ENCODE data around the gene ZNF639.
A peak's percentile ranks its signal among the peaks of the same experiment; 100 is the strongest.
"Not testable (repeated sequence)": the region's sequence is repeated elsewhere in the genome, so short reads cannot be mapped to it uniquely, and the experiment has no call there.

ZNF639 gene, protein sequence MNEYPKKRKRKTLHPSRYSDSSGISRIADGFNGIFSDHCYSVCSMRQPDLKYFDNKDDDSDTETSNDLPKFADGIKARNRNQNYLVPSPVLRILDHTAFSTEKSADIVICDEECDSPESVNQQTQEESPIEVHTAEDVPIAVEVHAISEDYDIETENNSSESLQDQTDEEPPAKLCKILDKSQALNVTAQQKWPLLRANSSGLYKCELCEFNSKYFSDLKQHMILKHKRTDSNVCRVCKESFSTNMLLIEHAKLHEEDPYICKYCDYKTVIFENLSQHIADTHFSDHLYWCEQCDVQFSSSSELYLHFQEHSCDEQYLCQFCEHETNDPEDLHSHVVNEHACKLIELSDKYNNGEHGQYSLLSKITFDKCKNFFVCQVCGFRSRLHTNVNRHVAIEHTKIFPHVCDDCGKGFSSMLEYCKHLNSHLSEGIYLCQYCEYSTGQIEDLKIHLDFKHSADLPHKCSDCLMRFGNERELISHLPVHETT

DNA sequence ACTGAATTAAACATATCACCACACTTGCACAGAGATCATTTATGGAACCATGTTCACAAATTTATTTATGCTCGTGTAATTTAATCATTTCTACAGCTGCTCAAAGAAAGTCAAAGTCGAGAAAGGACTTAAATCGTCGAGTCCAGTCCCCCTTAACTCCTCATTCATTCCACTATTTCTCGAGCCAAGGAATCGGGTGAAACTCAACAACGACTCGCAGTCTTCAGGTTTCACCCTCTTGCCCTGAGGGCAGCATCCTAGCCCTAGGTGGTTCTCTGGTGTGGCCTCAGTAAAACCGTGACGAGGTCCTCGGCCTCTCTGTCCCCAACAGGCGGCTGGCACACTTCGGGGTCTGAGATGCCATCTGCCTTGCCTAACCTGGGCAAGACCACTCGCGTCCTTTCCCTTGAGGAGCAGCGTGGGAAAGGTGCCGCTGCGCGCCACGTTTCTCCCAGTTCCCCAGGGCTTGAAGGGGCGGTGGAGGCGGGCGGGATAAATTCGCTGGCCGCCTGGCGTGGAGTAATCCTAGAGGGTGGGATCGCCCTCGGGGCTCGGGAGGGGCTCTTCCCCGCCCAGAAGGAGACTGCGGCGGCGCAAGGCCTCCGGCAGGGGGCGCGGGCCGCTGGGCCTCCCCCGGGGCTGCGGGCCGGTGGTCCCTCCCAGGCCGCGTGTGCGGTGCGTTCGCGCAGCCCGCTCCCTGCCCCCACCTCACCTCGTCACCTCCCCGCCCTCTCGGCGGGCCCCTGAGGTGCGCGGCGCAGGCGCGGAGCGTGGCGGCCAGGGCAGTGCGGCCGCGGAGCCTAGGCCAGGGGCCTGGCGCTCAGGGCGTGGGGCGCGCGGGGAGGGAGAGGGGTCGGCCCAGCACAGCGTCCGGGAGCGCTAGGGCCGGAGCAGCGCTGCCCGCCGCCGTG, at the start of gene ZNF639:
TSS of gene ZNF639 (plus strand) at position 746 of the 911 bp plus-strand sequence. CDS start 5,263 bp downstream, outside the sequence.
- peak; percentile 84 for DNase-seq (ENCODE audit: low read depth)

DNA sequence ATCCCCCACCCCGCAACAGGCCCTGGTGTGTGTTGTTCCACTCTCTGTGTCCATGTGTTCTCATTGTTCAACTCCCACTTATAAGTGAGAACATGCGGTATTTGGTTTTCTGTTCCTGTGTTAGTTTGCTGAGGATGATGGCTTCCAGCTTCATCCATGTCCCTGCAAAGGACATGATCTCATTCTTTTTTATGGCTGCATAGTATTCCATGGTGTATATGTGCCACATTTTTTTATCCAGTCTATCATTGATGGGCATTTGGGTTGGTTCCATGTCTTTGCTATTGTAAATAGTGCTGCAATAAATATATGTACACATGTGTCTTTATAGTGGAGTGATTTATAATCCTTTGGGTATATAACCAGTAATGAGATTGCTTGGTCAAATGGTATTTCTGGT, 48.4 kb upstream of the ZNF639 start:
- DNase-seq (ENCODE audit: low read depth), result not testable (repeated sequence)

DNA sequence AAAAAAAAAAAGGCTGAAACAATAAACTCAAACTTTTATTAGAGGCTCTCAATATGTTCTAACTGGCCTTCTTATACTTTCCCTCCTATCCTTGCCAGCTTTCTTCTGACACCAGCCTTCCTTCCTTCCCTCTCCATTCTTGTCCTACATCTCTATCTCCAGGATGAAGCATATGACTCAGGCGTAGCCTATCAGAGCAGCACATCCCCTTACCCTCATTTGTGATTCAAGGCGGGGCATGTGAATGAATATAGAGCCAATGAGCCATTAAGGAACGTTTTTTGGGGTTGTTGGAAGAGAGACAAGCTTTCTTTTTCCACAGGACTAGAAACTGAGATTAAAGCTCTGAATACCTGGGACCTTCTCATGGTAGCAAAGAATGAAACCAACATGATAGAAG, 46.8 kb upstream of the ZNF639 start:
- no peak for DNase-seq (ENCODE audit: low read depth)

DNA sequence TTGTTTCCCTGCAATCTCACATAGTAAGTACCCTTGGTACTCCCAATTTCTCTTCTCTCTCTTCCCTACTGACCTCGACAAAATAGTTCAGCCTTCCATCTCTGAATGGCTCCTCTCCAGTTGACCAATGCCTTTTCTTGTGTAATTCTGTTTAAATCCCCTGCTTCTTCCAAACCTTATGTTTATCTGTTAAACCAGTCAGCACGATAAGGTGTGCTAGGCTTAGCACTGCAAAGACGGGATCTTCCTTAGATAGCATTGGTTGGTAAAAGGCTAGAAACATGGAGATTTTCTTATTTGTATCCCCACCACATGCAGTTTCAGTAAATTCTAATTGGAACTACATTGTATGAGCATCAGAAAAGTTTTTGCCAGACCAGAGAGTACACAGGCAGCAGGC, 46.1 kb upstream of the ZNF639 start:
- DNase-seq (ENCODE audit: low read depth), result no peak

DNA sequence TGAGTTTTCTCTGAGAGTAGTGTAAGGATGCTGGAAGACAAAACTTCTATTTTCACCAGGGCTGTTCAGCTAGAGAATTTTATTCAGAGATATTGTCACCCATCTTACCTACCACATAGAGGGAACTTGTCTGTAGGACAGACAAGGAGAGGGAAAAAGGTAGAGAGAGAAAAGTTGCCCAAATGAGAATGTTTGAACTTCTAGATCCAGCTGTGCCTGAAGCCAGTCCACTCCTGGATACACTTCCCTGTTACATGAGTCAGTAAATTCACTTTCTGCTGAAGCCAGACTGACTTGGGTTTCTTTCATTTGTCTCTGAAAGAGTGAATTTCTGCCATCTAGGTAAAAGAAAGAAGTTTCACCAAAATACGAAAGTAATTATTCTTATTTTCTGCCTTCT, 44.7 kb upstream of the ZNF639 start:
- no peak for DNase-seq (ENCODE audit: low read depth)

DNA sequence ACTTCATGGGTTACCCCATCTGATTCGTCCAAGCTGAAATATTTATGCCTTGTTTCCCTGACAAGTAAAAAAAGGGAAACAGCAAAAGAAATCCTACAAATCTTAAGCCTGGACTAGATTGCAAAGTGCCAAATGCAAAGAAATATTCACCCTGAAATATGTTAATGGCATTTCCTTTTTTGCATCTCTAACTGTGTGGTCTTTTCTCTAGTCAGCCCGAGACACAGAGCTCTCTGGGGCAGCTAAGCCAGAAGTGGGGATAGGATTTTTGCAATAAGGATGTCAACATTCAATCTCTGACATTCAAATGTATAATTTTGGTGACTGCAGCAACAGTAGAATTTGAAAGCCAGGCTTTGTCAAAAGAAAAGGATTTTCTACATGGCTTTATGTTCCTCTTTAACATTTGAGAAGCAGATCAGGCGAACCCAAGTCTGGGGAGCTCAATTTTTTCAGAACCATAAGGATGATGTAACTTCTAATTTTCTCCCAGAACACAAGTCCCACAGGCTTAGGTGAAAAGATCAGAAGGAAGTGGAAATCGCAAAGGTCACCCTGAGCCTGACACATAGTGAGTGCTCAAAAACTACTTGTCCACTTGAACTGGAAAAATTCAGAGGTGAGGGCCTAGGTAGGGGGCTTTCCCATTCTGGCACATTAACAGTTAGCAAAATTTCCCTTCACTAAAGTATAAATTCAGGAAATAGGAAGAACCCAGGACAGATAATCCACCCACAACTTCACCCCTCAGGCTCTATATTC, 43.7 kb upstream of the ZNF639 start:
- no peak for DNase-seq (ENCODE audit: low read depth)

DNA sequence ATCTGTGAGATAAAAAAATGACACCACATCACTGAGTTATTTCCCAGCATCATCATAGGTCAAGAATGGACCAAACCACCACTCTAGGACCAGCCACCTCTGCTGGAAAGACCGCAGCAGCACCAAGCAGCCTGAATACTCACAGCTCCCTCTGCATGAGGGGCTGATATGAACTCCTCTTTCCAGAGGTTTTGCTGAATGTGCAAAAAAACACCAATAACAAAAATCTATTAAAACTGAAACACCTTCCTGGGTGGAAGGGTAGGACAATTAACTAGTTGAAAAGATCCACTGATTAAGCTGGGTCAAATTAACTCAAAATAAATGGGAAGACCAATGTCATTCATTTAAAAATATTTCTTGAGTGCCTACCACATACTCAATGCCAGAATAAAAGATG, 43.0 kb upstream of the ZNF639 start:
- DNase-seq (ENCODE audit: low read depth), result no peak

DNA sequence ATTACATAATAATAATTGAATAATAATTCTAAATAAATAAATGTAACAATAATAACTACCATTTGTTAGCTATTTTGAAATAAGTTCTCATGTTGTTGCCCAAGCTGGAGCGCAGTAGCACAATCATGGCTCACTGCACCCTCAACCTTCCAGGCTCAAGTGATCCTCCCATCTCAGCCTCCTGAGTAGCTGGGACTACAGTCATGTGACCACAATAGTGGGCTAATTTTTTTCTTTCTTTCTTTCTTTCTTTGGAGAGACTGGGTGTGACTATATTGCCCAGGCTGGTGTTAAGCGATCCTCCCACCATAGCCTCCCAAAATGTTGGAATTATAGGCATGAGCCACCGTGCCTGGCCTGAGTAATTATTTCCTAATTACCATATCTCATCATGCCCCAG, 41.0 kb upstream of the ZNF639 start:
- DNase-seq (ENCODE audit: low read depth), result no peak

DNA sequence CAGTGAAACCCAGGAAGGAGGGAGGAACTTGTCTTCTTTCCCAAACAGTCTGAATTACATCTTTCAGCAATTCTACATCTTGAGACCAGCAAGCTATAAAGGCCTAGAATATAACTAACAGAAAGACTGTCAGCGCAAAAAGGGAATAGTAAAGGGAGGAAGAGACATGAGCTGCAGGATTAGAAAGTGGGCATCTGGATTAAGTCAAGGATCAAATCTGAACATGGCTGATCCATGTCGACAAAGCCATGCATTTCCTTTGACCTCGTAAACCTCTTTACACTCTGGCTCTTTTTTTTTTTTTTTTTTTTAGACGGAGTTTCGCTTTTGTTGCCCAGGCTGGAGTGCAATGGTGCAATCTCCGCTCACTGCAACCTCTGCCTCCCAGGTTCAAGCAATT, 36.5 kb upstream of the ZNF639 start:
- peak; percentile 56 for DNase-seq (ENCODE audit: low read depth)

DNA sequence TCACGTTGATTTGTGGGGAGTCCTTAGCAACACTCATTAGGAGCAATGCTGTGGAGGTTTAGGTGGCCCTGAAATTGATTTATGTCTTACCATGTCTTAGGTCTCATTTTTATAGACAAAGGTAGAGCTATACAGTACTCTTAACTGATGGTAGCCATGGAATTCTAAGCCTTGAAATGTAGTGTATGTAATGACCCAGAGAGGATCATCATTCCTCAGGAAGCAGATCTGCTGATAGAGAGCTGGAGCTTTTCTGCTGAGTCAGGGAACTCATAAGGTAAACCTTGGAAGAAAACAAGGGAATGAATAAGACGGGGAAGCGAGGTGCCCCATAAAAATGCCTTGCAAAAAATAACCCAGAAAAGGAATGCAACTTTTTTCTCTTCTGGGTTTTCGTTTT, 34.0 kb upstream of the ZNF639 start:
- DNase-seq (ENCODE audit: low read depth), result peak; percentile 63

DNA sequence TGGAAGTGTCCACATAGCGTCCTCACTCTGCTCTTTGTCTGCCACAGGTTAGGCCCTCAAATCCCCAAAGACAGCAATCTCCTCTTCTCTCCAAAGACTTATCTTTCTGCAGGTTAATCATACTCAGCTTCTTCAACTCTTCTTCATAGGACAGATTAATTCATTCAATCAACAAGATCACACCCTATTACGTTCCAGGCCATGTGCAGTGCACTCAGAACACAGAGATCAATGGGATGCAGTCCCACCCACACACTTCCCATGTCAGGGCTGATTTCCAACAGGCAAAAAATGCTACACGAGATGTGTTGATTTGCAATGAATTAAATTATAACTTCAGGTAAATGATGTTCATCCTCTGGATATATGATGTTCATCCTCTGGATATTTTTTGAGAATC, 33.5 kb upstream of the ZNF639 start:
- no peak for DNase-seq (ENCODE audit: low read depth)

DNA sequence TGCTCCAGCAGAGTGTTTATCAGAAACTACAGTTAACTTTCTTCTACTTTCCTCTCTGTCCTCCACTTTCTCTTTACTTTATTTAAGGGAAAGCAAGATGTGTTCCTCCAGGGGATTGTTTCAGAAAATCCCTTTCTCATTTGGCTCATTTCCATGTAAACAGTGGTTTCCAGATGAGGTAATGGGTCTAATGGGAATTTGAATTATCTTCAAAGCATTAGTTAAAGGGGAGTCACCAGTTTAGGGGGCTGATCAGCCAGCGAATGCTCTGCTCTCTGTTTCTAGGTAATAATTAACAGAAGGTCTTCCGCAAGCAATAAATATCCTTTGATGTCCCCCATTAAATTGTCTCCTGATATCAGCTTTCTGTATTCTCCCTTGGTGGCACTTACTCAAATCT, 30.4 kb upstream of the ZNF639 start:
- DNase-seq (ENCODE audit: low read depth), result peak; percentile 62

DNA sequence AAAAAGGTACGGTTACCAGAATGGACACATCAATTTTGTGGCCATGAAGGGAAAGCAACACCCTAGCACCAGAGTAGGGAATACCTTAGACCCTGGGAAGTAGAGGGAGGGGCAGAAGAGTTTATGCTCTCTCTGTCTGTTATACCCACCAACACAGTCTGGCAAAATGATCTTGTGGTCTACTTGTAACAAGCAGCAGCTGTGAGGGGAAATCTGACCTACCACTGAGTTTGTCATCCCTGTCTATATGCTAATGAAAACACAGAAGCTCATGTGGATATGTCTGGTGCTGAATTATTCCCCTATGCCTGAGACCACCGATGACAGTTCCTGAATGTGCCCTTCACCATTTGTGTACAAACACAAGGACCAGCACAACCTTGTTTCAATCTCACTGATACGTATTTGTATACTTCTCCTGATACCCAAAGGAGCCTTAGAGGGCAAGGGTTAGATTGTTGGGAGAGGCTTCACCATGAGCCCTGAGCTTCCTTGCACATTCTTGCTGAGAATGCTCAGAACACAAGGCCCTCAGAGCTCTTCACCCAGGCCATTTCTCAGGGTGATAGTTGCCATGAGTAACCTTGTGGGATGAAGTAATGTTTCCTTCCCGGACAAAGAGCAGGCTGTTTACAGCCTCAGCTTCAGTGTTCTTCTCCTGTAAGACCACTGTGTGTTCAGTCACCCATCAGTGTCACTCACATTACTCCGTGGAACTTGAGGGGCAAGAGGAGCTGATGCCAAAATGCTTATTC, 24.7 kb upstream of the ZNF639 start:
- DNase-seq (ENCODE audit: low read depth), result peak; percentile 93

DNA sequence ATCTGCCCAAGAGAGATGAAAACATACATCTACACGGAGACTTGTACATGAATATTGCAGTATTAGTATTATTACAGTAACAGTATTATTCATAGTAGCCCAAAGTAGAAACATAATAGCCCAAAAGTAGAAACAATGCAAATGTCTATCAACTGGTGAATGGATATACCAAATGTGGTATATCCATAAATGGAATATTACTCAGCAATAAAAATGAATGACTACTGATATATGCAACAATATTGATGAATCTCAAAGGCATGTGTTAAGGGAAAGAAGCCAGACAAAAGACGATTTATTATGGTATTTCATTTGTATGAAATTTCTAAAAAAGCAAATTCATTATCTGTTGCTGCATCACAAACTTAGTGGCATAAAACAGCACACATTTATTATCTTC, 23.5 kb upstream of the ZNF639 start:
- no peak for DNase-seq (ENCODE audit: low read depth)

DNA sequence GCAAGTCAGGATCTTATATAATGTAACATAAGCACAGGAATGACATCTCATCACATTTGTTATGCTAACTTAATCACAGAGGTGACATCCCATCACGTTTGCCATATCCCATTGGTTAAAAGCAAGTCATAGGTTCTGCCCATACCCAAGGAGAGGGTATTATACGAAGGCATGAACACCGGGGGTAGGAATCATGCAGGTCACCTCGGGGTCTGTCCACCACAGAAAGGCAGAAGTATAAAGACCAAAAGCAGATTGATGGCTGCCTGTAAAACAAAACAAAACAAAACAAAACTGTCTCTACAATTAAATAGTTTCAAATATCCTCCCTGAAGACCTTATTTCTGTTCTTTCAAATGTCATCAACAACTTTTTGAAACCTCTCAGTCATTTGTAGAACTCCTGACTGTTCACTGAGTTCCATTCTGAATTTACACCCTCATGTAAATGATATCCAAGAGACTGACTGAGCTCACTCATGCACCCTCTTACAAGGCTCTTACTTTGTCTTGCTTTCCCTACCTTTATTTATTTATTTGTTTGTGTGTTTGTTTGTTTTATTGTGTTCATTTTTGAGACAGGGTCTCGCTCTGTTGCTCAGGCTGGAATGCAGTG, 22.7 kb upstream of the ZNF639 start:
- no peak for DNase-seq (ENCODE audit: low read depth)

DNA sequence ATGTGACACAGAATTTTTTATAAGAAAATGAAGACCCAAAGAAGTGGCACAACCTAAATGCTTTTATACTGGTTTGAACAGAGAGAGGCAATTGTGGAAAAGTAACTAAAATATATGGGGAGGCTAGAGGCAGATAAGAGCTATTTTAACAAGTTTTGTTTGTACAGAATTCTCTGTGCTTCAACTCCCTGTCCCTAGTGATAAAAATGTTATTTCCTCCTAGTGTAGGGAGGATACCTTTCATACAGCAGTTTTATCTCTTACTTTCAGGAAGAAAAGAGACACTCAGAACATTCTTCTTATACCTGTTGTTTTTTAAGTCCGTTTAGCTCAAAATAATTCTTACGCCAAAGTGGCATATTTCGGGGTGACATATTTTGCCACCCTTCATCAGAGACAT, 21.2 kb upstream of the ZNF639 start:
- no peak for DNase-seq (ENCODE audit: low read depth)

DNA sequence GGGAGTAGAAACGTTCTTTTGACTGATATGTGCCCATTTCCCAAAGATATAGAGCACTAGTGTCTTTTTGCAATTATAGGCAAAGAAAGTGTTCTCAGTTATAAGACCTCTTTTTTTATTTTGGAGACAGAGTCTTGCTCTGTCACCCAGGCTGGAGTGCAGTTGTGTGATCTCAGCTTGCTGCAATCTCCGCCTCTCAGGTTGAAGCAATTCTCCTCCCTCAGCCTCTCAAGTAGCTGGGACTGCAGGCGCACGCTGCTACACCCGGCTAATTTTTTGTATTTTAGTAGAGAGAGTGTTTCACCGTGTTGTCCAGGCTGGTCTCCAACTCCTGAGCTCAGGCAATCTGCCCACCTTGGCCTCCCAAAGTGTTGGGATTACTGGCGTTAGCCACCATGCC, 20.7 kb upstream of the ZNF639 start:
- DNase-seq (ENCODE audit: low read depth), result no peak

DNA sequence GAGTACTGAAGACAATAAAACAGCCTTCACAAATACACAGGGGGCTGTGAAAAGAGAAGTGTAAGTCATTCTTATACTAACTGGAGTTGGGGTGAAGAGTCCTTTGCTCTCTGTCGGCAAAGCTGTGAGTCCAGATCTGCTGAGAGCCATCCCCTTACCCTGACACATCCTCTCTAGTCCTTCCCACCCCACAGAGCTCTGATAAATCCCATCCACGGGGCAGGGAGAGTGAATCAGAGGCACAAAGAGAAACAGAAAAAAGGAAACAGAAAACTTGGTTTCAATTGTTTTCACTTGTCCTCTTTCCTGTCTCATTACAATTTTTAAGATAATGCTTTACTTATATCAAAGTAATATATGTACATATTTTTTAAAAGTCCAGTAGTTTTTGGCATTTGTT, 18.2 kb upstream of the ZNF639 start:
- peak; percentile 38 for DNase-seq (ENCODE audit: low read depth)

DNA sequence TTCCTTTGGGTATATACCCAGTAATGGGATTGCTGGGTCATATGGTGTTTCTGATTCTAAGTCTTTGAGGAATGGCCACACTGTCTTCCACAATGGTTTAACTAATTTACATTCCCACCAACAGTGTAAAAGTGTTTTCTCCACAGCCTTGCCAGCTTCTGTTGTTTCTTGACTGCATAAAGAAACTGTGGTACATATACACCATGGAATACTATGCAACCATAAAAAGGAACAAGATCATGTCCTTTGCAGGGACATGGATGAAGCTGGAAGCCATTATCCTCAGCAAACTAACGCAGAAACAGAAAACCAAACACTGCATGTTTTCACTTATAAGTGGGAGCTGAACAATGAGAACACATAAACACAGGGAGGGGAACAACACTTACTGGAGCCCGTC, 15.5 kb upstream of the ZNF639 start:
- DNase-seq (ENCODE audit: low read depth), result not testable (repeated sequence)

DNA sequence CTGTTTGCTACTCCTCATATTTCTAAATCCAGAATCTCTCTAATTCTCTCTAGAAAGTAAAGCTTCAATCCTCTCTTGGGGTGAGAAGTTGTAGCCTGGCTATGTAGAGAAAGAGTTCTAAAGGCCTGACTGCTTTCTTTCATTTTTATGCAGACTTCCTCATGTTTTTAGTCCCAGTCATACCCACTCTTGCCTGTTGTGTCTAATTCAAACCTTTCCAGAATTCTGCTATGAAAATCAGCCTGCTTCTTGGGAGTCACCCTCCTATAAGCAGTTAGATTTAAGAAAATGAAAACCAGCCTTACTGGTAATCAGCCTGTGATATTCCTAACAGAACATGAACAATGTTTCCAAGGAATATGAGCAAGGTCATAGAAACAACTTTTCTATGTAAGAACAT, 14.8 kb upstream of the ZNF639 start:
- DNase-seq (ENCODE audit: low read depth), result no peak
